Activated CD8-positive, alpha-beta memory T cell treated with anti-CD3 and anti-CD28 coated beads, Interleukin-2, amount 50 U/mL, for 4 hours (primary cell): ENCODE results near the gene PXK.

Experiments used
- DNase-seq: peaks from one replicate; pipeline ENCODE4 v3.0.0-alpha.2; 2020

The PXK gene

GRCh38 chr3:58470363-58471024 is 137.8 kb downstream of the PXK start:
- DNase-seq = no peak

- DNase-seq = peak; percentile 42
Measured at GRCh38 chr3:58471025-58471887, 138.6 kb downstream of the PXK start.

- DNase-seq = no peak
Measured at GRCh38 chr3:58473275-58473674, 140.6 kb downstream of the PXK start.

GRCh38 chr3:58474348-58474911 is 141.7 kb downstream of the PXK start:
- DNase-seq = no peak

- DNase-seq = no peak
Measured at GRCh38 chr3:58474967-58475578, 142.4 kb downstream of the PXK start.
